Measurements from ENCODE around the gene RDH8. TPM values are rescaled to one million over a fixed set of nuclear protein-coding genes. Genes with fewer than 3 reads are reported as not detected.

RDH8 gene
- total and polyA plus RNA-seq, 8 donors = not detected

GRCh38 chr19:10013834-10014618, 743 bp downstream of the RDH8 start:
- no peak for TF ChIP-seq CTCF (IDR thresholded peaks at IDR 0.05)
- no peak for ATAC-seq
- DNase-seq = no peak
- Histone ChIP-seq H3K9me3 (no peaks in the 10 kb centered on the region), H3K27me3 (peaks cover 14 to 79% of the 10 kb centered on the region in 2 donors), H3K27ac (no peak overlapping the region), H3K36me3 (no peaks in the 10 kb centered on the region), H3K4me1 (no peaks in the 10 kb centered on the region), H3K4me3 (no peak overlapping the region)
- intact Hi-C loops (cut with DNase I) = no loop called here

GRCh38 chr19:10018263-10018662, 5.0 kb downstream of the RDH8 start:
- Histone ChIP-seq H3K36me3 (no peaks in the 10 kb centered on the region), H3K4me1 (no peaks in the 10 kb centered on the region), H3K4me3 (no peak overlapping the region), H3K27ac (no peak overlapping the region), H3K27me3 (peaks cover 0 to 40% of the 10 kb centered on the region in 2 donors), H3K9me3 (no peaks in the 10 kb centered on the region)
- intact Hi-C loops (cut with DNase I) = no loop called here
- ATAC-seq (no peak), DNase-seq (no peak)
- no peak for TF ChIP-seq CTCF (IDR thresholded peaks at IDR 0.05)

GRCh38 chr19:10018786-10019185, 5.5 kb downstream of the RDH8 start:
- H3K27me3 ChIP-seq = peaks cover 0 to 40% of the 10 kb centered on the region in 2 donors
- intact Hi-C loops (cut with DNase I) = no loop called here
- no peak for DNase-seq
- H3K27ac ChIP-seq = no peak overlapping the region
- no peak overlapping the region for H3K4me3 ChIP-seq
- H3K4me1 ChIP-seq = no peaks in the 10 kb centered on the region
- no peaks in the 10 kb centered on the region for H3K9me3 ChIP-seq
- no peaks in the 10 kb centered on the region for H3K36me3 ChIP-seq
- no peak for TF ChIP-seq CTCF (IDR thresholded peaks at IDR 0.05)
- no peak for ATAC-seq

GRCh38 chr19:10019246-10019645, 6.0 kb downstream of the RDH8 start:
- TF ChIP-seq CTCF (IDR thresholded peaks at IDR 0.05) = no peak
- Histone ChIP-seq H3K9me3 (no peaks in the 10 kb centered on the region), H3K36me3 (no peaks in the 10 kb centered on the region), H3K4me1 (no peaks in the 10 kb centered on the region), H3K27ac (no peak overlapping the region), H3K27me3 (peaks cover 0 to 38% of the 10 kb centered on the region in 2 donors), H3K4me3 (no peak overlapping the region)
- intact Hi-C loops (cut with DNase I) = no loop called here
- DNase-seq = no peak
- ATAC-seq = no peak

GRCh38 chr19:10020851-10021250, 7.6 kb downstream of the RDH8 start:
- Histone ChIP-seq H3K27ac (no peak overlapping the region), H3K36me3 (no peaks in the 10 kb centered on the region), H3K27me3 (peaks cover 0 to 29% of the 10 kb centered on the region in 2 donors), H3K4me3 (no peak overlapping the region), H3K9me3 (no peaks in the 10 kb centered on the region), H3K4me1 (no peaks in the 10 kb centered on the region)
- no peak for DNase-seq
- no peak for TF ChIP-seq CTCF (IDR thresholded peaks at IDR 0.05)
- ATAC-seq = no peak
- intact Hi-C loops (cut with DNase I) = no loop called here

Measured in left lung (tissue), 10 donors.